ENCODE results near the gene ALDH3B2. TPM values are rescaled to one million over a fixed set of nuclear protein-coding genes. Genes with fewer than 3 reads are reported as not detected.

Gene ALDH3B2
- total RNA-seq, 1 donor from 2014 or later, result not detected

- no peaks in the 10 kb centered on the region for H3K9me3 Mint-ChIP-seq
- TF ChIP-seq CTCF (conservative IDR thresholded peaks at IDR 0.05), result no peak
- no peak for DNase-seq (ENCODE audit: low read depth, low spot score)
- H3K36me3 Mint-ChIP-seq (ENCODE audit: low read depth), result no peaks in the 10 kb centered on the region
- no peak overlapping the region for H3K27ac Mint-ChIP-seq (ENCODE audit: unreplicated experiment)
- H3K4me1 Mint-ChIP-seq, result peaks cover 16% of the 10 kb centered on the region
- peak overlapping the region; percentile 56 for H3K4me3 Mint-ChIP-seq
- no peaks in the 10 kb centered on the region for H3K27me3 Mint-ChIP-seq (ENCODE audit: low read depth)
Observed at GRCh38 chr11:67633758-67634365, 40.6 kb downstream of the ALDH3B2 start.

DNA sequence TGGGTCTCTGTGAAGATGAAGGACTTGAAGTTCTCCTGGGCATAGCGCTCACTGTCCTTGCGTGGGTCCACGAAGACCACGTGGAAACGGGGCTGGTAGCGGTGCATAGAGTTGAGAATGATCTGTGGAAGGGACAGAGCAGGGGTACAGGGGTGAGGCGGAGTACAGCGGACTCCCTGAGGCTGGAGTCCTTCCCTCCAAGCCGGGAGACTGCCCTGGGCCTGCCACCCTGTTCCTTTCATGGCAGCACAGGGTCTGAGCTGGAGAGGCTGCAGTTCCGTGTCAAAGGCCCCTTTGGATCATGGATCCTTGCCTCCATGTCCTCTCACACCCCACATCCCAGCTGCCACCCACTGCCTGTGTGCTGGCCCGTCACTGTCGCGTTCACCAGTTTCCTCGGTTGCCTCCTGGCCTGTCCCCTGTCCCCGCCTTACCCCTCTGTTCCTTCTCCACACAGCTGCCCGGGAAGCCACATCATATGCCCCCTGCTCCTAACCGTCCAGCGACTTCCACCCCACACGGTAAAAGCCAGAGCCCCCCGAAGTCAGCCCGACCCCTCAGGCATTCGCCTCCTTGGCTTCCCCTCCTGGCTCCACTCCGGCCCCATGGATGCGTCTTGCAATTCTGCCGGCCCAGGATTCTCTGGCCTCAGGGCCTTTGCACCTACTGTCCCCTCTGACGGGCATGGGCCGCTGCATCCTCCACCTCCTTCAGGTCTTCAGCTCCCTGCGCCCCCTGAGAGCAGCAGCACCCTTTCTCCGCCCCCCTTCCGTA lies 41.3 kb downstream of the ALDH3B2 start:
- DNase-seq (ENCODE audit: low read depth, low spot score), result no peak
- no peaks in the 10 kb centered on the region for H3K9me3 Mint-ChIP-seq
- no peak for TF ChIP-seq CTCF (conservative IDR thresholded peaks at IDR 0.05)
- peak overlapping the region; percentile 62 for H3K4me3 Mint-ChIP-seq
- no peaks in the 10 kb centered on the region for H3K27me3 Mint-ChIP-seq (ENCODE audit: low read depth)
- H3K36me3 Mint-ChIP-seq (ENCODE audit: low read depth), result no peaks in the 10 kb centered on the region
- H3K4me1 Mint-ChIP-seq, result peaks cover 16% of the 10 kb centered on the region
- H3K27ac Mint-ChIP-seq (ENCODE audit: unreplicated experiment), result no peak overlapping the region

GRCh38 chr11:67632175-67632981 lies 42.0 kb downstream of the ALDH3B2 start:
- no peak for DNase-seq (ENCODE audit: low read depth, low spot score)
- Mint-ChIP-seq H3K27ac (ENCODE audit: unreplicated experiment) (peak overlapping the region; percentile 83), H3K36me3 (ENCODE audit: low read depth) (no peaks in the 10 kb centered on the region), H3K27me3 (ENCODE audit: low read depth) (no peaks in the 10 kb centered on the region), H3K9me3 (no peaks in the 10 kb centered on the region), H3K4me1 (peaks cover 16% of the 10 kb centered on the region), H3K4me3 (peak overlapping the region; percentile 85)
- TF ChIP-seq CTCF (conservative IDR thresholded peaks at IDR 0.05), result no peak

DNA sequence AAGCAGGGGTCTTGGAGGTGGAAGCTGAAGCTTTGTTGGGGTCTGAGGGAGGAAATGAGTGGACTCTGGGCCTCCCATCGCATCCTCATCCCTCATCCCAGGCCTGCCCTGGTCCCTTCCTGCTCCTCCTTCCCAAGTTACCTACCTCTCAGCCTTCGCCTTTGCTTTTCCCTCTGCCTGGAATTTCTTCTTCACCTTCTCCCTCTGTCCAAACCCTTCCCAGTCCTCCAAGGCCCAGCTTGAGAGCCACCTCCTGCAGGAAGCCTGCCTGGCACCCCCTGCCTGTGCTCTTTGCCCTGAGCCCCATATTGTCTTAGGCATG lies 42.6 kb downstream of the ALDH3B2 start:
- no peaks in the 10 kb centered on the region for H3K27me3 Mint-ChIP-seq (ENCODE audit: low read depth)
- H3K4me3 Mint-ChIP-seq, result peak overlapping the region; percentile 85
- H3K4me1 Mint-ChIP-seq, result peaks cover 17% of the 10 kb centered on the region
- no peaks in the 10 kb centered on the region for H3K9me3 Mint-ChIP-seq
- peaks cover under 1% of the 10 kb centered on the region for H3K36me3 Mint-ChIP-seq (ENCODE audit: low read depth)
- no peak for TF ChIP-seq CTCF (conservative IDR thresholded peaks at IDR 0.05)
- no peak for DNase-seq (ENCODE audit: low read depth, low spot score)
- no peak overlapping the region for H3K27ac Mint-ChIP-seq (ENCODE audit: unreplicated experiment)

GRCh38 chr11:67631411-67631810 lies 43.0 kb downstream of the ALDH3B2 start:
- Mint-ChIP-seq H3K9me3 (no peaks in the 10 kb centered on the region), H3K27me3 (ENCODE audit: low read depth) (no peaks in the 10 kb centered on the region), H3K27ac (ENCODE audit: unreplicated experiment) (no peak overlapping the region), H3K36me3 (ENCODE audit: low read depth) (peaks cover 3% of the 10 kb centered on the region), H3K4me1 (peaks cover 20% of the 10 kb centered on the region), H3K4me3 (peak overlapping the region; percentile 84)
- TF ChIP-seq CTCF (conservative IDR thresholded peaks at IDR 0.05), result no peak
- no peak for DNase-seq (ENCODE audit: low read depth, low spot score)
